Peyer's patch (tissue), 4 donors: Measurements from ENCODE around the gene CERS4. TPM values are rescaled to one million over a fixed set of nuclear protein-coding genes. Genes with fewer than 3 reads are reported as not detected.

ENCODE experiments used
- DNase-seq, 3 donors: peaks; one replicate each; pipeline ENCODE4 v3.0.0-alpha.2; 2017 to 2019
- H3K27ac ChIP-seq, 4 donors: fragments of 200-600 bp; sonication (generic); one replicate each; pipeline ENCODE4 v1.5.1; 2016 to 2019
- H3K27me3 ChIP-seq, 2 donors: fragments of 200-600 bp; sonication (generic); one replicate each; pipeline ENCODE4 v1.5.1; 2019
- H3K36me3 ChIP-seq, 3 donors: fragments of 200-600 bp; sonication (generic); one replicate each; pipeline ENCODE4 v1.5.1; 2016 to 2019
- H3K4me1 ChIP-seq, 4 donors: fragments of 200-600 bp; sonication (generic); one replicate each; pipeline ENCODE4 v1.5.1; 2016 to 2019
- H3K4me3 ChIP-seq, 4 donors: fragments of 200-600 bp; sonication (generic); 1 replicate in 3 of 4; 2 replicates in 1 of 4; pipeline ENCODE4 v1.5.1; 2016 to 2019; ENCODE audit warnings: mild to moderate bottlenecking in 1 of 4
- H3K9me3 ChIP-seq, 4 donors: fragments of 200-600 bp; sonication (generic); one replicate each; pipeline ENCODE4 v1.5.1; 2016 to 2019; ENCODE audit warnings: mild to moderate bottlenecking in 1 of 4
- POLR2A ChIP-seq, 2 donors: fragments of 450-650 bp; IDR thresholded peaks; one replicate each; pipeline ENCODE4 v1.5.1; 2017; ENCODE audit warnings: antibody characterized with exemption in 2 of 2, mild to moderate bottlenecking in 2 of 2, moderate library complexity in 2 of 2
- total RNA-seq, 4 donors: library from RNA; depleted of rRNA; stranded (reverse); fragments of >200 nt; gene quantifications; one replicate each; pipeline ENCODE4 v1.1.0, GENCODE V29; 2016
- TF ChIP-seq, protein P1 (sequence below), 6 experiments: fragments of 450-650 bp in 4 of 6; fragments of 200-600 bp in 2 of 6; sonication (generic) in 1 of 6; IDR thresholded peaks; one replicate each; pipeline ENCODE4 v1.5.1; 2017 to 2019; ENCODE audit warnings: antibody characterized with exemption in 6 of 6, mild to moderate bottlenecking in 3 of 6, moderate library complexity in 1 of 6

CERS4 gene
- total RNA-seq, 4 donors from 2014 or later = 6.8 to 41.3 (median 11.7) TPM

DNA sequence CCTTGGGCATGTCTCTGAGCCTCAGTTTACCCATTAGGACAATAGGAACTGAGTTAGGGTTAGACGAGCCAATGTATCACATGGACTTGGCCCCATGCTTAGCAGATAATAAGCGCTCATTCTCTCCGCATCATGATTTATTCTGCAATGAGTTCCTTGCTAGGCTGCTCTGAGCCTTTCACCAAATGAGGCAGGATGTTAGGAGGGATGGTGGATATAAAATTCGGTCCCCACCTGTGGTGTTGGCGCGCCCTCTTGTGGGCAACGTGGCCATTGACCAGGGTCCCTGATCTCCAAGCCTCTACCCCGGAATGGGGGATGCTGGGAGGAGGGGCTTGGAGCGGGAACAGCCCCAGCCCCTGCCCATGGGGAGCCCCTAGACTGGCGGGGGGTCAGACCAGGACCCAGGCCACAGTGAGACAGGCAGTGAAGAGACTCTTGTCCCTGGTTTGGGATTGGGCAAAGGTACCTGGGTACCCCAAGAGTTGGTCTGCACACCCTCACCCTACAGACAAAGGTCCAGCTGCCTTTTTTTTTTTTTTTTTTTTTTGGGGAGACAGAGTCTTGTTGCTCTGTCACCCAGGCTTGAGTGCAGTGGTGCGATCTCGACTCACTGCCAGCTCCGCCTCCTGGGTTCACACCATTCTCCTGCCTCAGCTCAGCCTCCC, 43.9 kb downstream of the CERS4 start:
- TF ChIP-seq, protein P1, sequence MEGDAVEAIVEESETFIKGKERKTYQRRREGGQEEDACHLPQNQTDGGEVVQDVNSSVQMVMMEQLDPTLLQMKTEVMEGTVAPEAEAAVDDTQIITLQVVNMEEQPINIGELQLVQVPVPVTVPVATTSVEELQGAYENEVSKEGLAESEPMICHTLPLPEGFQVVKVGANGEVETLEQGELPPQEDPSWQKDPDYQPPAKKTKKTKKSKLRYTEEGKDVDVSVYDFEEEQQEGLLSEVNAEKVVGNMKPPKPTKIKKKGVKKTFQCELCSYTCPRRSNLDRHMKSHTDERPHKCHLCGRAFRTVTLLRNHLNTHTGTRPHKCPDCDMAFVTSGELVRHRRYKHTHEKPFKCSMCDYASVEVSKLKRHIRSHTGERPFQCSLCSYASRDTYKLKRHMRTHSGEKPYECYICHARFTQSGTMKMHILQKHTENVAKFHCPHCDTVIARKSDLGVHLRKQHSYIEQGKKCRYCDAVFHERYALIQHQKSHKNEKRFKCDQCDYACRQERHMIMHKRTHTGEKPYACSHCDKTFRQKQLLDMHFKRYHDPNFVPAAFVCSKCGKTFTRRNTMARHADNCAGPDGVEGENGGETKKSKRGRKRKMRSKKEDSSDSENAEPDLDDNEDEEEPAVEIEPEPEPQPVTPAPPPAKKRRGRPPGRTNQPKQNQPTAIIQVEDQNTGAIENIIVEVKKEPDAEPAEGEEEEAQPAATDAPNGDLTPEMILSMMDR (IDR thresholded peaks at IDR 0.05) = peak; percentile 81 to 96 (median 94)
- no peak for TF ChIP-seq POLR2A (IDR thresholded peaks at IDR 0.05)
- H3K27ac ChIP-seq = no peak overlapping the region
- H3K9me3 ChIP-seq = no peaks in the 10 kb centered on the region
- no peak overlapping the region for H3K4me3 ChIP-seq
- peaks cover 0 to 12% (median 0%) of the 10 kb centered on the region in 3 donors for H3K36me3 ChIP-seq
- H3K27me3 ChIP-seq = no peaks in the 10 kb centered on the region
- H3K4me1 ChIP-seq = no peaks in the 10 kb centered on the region
- DNase-seq = peak; percentile 84 to 93 (median 87)

DNA sequence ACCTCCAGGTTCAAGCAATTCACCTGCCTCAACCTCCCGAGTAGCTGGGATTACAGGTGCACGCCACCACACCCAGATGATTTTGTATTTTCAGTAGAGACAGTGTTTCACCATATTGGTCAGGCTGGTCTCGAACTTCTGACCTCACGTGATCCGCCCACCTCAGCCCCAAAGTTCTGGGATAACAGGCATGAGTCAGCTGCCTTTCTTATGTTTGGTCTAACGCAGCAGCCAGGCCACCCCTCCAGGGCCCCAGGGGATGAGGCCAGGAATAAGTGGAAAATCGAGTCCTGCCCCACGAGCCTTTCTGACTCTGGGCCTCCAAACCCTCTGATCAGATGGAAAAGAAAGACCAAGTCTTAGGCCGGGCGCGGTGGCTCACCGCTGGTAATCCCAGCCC, 44.5 kb downstream of the CERS4 start:
- no peak overlapping the region for H3K27ac ChIP-seq
- H3K36me3 ChIP-seq = peaks cover 0 to 12% (median 0%) of the 10 kb centered on the region in 3 donors
- DNase-seq = no peak
- H3K4me1 ChIP-seq = no peaks in the 10 kb centered on the region
- TF ChIP-seq, protein P1 (IDR thresholded peaks at IDR 0.05) = no peak
- TF ChIP-seq POLR2A (IDR thresholded peaks at IDR 0.05) = no peak
- H3K4me3 ChIP-seq = no peak overlapping the region
- no peaks in the 10 kb centered on the region for H3K27me3 ChIP-seq
- no peaks in the 10 kb centered on the region for H3K9me3 ChIP-seq

DNA sequence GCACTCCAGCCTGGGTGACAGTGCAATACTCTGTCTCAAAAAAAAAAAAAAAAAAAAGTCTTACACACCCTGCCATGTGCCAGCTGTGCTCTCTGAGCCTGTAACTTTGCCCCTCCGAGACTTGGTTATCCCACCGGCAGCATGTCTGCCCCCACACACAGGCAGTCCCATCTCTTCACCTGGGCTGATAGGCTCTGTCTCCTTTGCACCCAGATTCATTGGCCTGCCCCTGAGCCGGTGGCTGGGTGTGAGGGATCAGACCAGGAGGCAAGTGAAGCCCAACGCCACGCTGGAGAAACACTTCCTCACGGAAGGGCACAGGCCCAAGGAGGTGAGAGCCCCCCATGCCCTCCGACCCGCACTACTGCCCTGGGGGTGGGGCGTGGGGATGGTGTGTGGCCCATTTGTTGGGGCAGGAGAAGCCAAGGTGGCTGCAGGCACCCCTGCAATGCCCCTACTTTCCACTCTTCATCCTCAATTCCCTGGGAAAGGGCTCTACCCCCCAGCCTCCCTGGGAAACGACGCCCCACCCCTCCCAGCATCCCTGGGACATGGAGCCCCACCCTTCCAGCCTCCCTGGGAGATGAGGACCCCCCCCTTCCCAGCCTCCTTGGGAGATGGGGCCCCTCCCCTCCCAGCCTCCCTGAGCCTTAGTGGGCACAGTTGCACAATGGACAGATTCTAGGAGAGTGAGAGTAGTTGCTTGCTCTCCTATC, 45.3 kb downstream of the CERS4 start:
- H3K27me3 ChIP-seq = no peaks in the 10 kb centered on the region
- H3K36me3 ChIP-seq = peaks cover 0 to 12% (median 0%) of the 10 kb centered on the region in 3 donors
- DNase-seq = no peak
- TF ChIP-seq, protein P1 (IDR thresholded peaks at IDR 0.05) = no peak
- no peak for TF ChIP-seq POLR2A (IDR thresholded peaks at IDR 0.05)
- H3K4me3 ChIP-seq = no peak overlapping the region
- no peaks in the 10 kb centered on the region for H3K9me3 ChIP-seq
- no peaks in the 10 kb centered on the region for H3K4me1 ChIP-seq
- H3K27ac ChIP-seq = no peak overlapping the region

DNA sequence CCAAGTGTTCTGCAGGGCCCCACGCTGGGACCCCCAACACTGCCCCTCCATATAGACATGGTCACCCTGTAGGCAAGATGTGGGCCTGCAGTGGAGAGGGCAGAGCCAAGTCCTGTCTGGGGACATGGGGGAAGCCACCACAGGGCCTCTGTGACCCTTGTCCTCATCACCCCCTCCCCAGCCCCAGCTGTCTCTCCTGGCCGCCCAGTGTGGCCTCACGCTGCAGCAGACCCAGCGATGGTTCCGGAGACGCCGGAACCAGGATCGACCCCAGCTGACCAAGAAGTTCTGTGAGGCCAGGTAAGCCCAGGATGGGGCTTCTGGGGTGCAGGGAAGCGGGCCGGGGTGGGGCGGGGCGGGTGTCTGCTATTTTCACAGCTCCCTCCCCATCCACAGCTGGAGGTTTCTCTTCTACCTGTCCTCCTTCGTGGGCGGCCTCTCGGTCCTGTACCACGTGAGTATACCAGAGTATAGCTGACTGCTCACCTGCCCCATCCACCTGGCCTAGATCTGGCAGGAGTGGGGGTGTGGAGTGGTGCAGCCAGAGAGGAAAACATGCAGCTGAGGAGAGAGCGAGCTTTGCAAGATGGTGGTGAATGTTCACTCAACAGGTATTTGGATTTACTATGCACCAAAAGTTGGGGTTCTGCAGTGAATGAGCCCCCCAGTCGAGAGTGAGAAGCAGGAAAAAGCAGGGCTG, 46.4 kb downstream of the CERS4 start:
- TF ChIP-seq, protein P1 (IDR thresholded peaks at IDR 0.05) = no peak
- no peak for TF ChIP-seq POLR2A (IDR thresholded peaks at IDR 0.05)
- Histone ChIP-seq H3K4me3 (no peak overlapping the region), H3K27ac (no peak overlapping the region), H3K27me3 (no peaks in the 10 kb centered on the region), H3K4me1 (no peaks in the 10 kb centered on the region), H3K36me3 (peaks cover 0 to 12% (median 0%) of the 10 kb centered on the region in 3 donors), H3K9me3 (no peaks in the 10 kb centered on the region)
- DNase-seq = no peak

GRCh38 chr19:8256276-8257051, 47.3 kb downstream of the CERS4 start:
- Histone ChIP-seq H3K4me3 (no peak overlapping the region), H3K36me3 (peaks cover 0 to 12% (median 0%) of the 10 kb centered on the region in 3 donors), H3K27ac (no peak overlapping the region), H3K9me3 (no peaks in the 10 kb centered on the region), H3K27me3 (no peaks in the 10 kb centered on the region), H3K4me1 (no peaks in the 10 kb centered on the region)
- DNase-seq = no peak
- TF ChIP-seq, protein P1 (IDR thresholded peaks at IDR 0.05) = no peak
- TF ChIP-seq POLR2A (IDR thresholded peaks at IDR 0.05) = no peak
